ENCODE measurements around the gene EYA3. TPM values are rescaled to one million over a fixed set of nuclear protein-coding genes. Genes with fewer than 3 reads are reported as not detected.

The EYA3 gene
- total and polyA plus RNA-seq, 2 donors (not counting 3 experiments of a cell fraction or from before 2014, with no cell fraction given) = 12.7 to 33.0 TPM

DNA sequence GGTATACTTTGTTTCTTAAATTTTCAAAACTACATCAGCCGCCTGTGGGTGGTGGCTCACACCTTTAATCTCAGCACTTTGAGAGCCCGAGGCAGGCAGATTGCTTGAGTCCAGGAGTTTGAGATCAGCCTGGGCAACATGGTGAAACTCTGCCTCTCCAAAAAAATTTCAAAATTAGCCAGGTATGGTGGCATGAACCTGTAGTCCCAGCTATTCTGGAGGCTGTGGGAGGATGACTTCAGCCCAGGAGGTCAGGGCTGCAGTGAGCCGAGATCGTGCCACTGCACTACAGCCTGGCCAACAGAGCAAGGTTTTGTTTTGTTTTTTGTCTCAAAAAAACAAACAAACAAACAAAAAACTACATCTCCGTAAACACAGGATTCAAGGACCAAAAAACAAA is 3.3 kb downstream of the EYA3 start:
- Histone ChIP-seq H3K36me3 (ENCODE audit: control insufficient read depth in 2 of 2, extremely low read depth in 1 of 2, insufficient read depth in 2 of 2, low read length in 2 of 2) (peaks cover 0 to 3% of the 10 kb centered on the region in 2 experiments), H4K20me1 (replicated peaks; ENCODE audit: control insufficient read depth, extremely low read depth, insufficient read depth, low read length) (no peaks in the 10 kb centered on the region), H2AFZ (ENCODE audit: low read depth, low read length) (no peak overlapping the region), H3K4me1 (ENCODE audit: control insufficient read depth, extremely low read depth, insufficient read depth, low read length) (peaks cover 12% of the 10 kb centered on the region), H3K27me3 (ENCODE audit: control insufficient read depth in 2 of 2, insufficient read depth in 2 of 2, low read length in 2 of 2) (no peaks in the 10 kb centered on the region), H3K4me3 (replicated peaks in 1 of 3; ENCODE audit: insufficient read depth in 1 of 3, low read depth in 1 of 3, low read length in 3 of 3) (no peak overlapping the region), H3K79me2 (ENCODE audit: control insufficient read depth, insufficient read depth, low read length) (peaks cover 74% of the 10 kb centered on the region), H3K9ac (replicated peaks; ENCODE audit: extremely low read depth, insufficient read depth, low read length) (no peak overlapping the region), H3K27ac (ENCODE audit: insufficient read depth, low read depth, low read length) (no peak overlapping the region), H3K4me2 (ENCODE audit: insufficient read depth, low read length) (no peak overlapping the region), H3K9me3 (replicated peaks; ENCODE audit: control insufficient read depth, insufficient read depth, low read length) (no peaks in the 10 kb centered on the region), H3K9me1 (replicated peaks; ENCODE audit: control insufficient read depth, extremely low read depth, insufficient read depth, low read length) (no peaks in the 10 kb centered on the region)
- BruUV-seq (replicated peaks) = no TSS peak
- CTCF ChIA-PET = interaction anchor here (0.5 to 1.1 kb wide), 2 partner anchors 111 to 228 kb away, joined by 3 read pairs; no protein-coding TSS in a partner anchor
- dilution Hi-C loops (cut with MboI; ENCODE audit: extremely low pct_ligation_motif_present, low sequenced_read_pairs) = no loop called here
- POLR2A ChIA-PET = no interaction called here
- intact Hi-C loops (cut with micrococcal nuclease) = no loop called here
- FAIRE-seq (no peak), DNase-seq (ENCODE audit: low read depth, low spot score) (no peak)
- no peak for TF ChIP-seq EZH2 (IDR thresholded peaks at IDR 0.05; ENCODE audit: borderline replicate concordance, low read depth, low read length, severe bottlenecking)

DNA sequence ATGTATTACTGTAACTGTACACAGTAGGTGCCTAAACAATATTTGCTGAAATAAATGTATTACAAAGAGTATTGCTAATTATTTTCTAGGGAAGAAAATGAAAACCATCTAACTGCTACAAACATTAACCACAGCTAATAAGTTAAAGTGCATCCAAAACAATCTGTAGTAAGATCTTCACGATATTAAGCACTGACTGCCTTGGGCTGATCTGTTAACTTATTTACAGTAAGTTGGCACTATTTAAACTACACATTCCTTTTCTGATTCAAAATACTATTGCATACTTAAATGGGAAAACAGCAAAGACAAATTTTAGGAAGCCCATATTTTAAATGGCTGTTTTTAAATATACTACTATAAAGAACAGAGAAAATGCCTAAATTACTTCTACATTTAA is 4.5 kb downstream of the EYA3 start:
- Histone ChIP-seq H3K9me3 (replicated peaks; ENCODE audit: control insufficient read depth, insufficient read depth, low read length) (no peaks in the 10 kb centered on the region), H3K4me1 (ENCODE audit: control insufficient read depth, extremely low read depth, insufficient read depth, low read length) (peaks cover 15% of the 10 kb centered on the region), H3K79me2 (ENCODE audit: control insufficient read depth, insufficient read depth, low read length) (peaks cover 81% of the 10 kb centered on the region), H3K9ac (replicated peaks; ENCODE audit: extremely low read depth, insufficient read depth, low read length) (no peak overlapping the region), H3K27me3 (ENCODE audit: control insufficient read depth in 2 of 2, insufficient read depth in 2 of 2, low read length in 2 of 2) (no peaks in the 10 kb centered on the region), H2AFZ (ENCODE audit: low read depth, low read length) (no peak overlapping the region), H3K4me2 (ENCODE audit: insufficient read depth, low read length) (no peak overlapping the region), H3K27ac (ENCODE audit: insufficient read depth, low read depth, low read length) (no peak overlapping the region), H4K20me1 (replicated peaks; ENCODE audit: control insufficient read depth, extremely low read depth, insufficient read depth, low read length) (no peaks in the 10 kb centered on the region), H3K36me3 (ENCODE audit: control insufficient read depth in 2 of 2, extremely low read depth in 1 of 2, insufficient read depth in 2 of 2, low read length in 2 of 2) (peaks cover 0 to 4% of the 10 kb centered on the region in 2 experiments), H3K4me3 (replicated peaks in 1 of 3; ENCODE audit: insufficient read depth in 1 of 3, low read depth in 1 of 3, low read length in 3 of 3) (no peak overlapping the region), H3K9me1 (replicated peaks; ENCODE audit: control insufficient read depth, extremely low read depth, insufficient read depth, low read length) (no peaks in the 10 kb centered on the region)
- no TSS peak for BruUV-seq (replicated peaks)
- DNase-seq (ENCODE audit: low read depth, low spot score) = no peak
- TF ChIP-seq POLR2A (IDR thresholded peaks at IDR 0.05; ENCODE audit: low read depth, low read length) (no peak), JUN (IDR thresholded peaks at IDR 0.05; ENCODE audit: borderline replicate concordance, insufficient read depth, insufficient read length, low read depth) (no peak), FOS (IDR thresholded peaks at IDR 0.05; ENCODE audit: borderline replicate concordance, insufficient read depth, low read length) (no peak), POLR2AphosphoS5 (IDR thresholded peaks at IDR 0.05; ENCODE audit: insufficient read depth, low read depth, low read length) (no peak), GATA2 (IDR thresholded peaks at IDR 0.05; ENCODE audit: insufficient read depth, insufficient read length, low read depth, low read length) (no peak)
- TF ChIP-seq, protein P1, sequence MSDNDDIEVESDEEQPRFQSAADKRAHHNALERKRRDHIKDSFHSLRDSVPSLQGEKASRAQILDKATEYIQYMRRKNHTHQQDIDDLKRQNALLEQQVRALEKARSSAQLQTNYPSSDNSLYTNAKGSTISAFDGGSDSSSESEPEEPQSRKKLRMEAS (IDR thresholded peaks at IDR 0.05; ENCODE audit: insufficient read depth, insufficient read length) = no peak
- ChIA-PET POLR2A (interaction anchor here (0.7 kb wide), 1 partner anchor 76 kb away, joined by 6 read pairs; no protein-coding TSS in a partner anchor), CTCF (interaction anchor here (1.3 kb wide), 1 partner anchor 17 kb away, joined by 3 read pairs; no protein-coding TSS in a partner anchor)
- dilution Hi-C loops (cut with MboI; ENCODE audit: extremely low pct_ligation_motif_present, low sequenced_read_pairs) (no loop called here), intact Hi-C loops (cut with micrococcal nuclease) (no loop called here)
- FAIRE-seq = no peak

All from endothelial cell of umbilical vein (primary cell).